ENCODE results near the gene NUCB2. TPM values are rescaled to one million over a fixed set of nuclear protein-coding genes. Genes with fewer than 3 reads are reported as not detected.

NUCB2 gene
- total and polyA plus RNA-seq, 2 of the 8 experiments (the other 6 are each of a cell fraction or from before 2014, with no cell fraction given) = 9.0 to 34.2 TPM

DNA sequence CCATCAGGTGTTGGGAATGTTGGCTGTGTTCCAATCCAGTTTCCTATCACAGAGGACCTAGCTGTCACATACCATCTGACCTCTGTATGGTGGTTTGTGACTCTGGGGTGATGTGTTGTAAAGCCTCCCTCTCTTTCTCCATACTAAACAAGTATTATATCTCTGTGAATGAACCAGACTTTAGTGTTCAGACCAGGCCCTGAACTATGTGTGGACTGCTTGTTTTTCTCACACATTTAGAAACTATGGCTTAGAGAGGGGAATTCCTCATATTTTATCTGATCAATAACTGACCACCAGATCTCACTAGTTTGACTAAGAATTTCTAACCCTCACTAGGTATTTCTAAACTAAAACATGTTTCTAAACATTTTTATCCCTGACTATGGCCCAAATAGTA lies 92.6 kb downstream of the NUCB2 start (continued):
- TF ChIP-seq JUN (IDR thresholded peaks at IDR 0.05; ENCODE audit: low read depth, low read length) = no peak

Data from H1 (cell line).